ENCODE measurements around the gene ZNF766.
A peak's percentile ranks its signal among the peaks of the same experiment; 100 is the strongest.
"Not testable (repeated sequence)": the region's sequence is repeated elsewhere in the genome, so short reads cannot be mapped to it uniquely, and the experiment has no call there.

The ZNF766 gene

GRCh38 chr19:52277471-52277870 is 8.1 kb downstream of the ZNF766 start:
- DNase-seq: no peak

- DNase-seq: no peak
Measured at GRCh38 chr19:52286256-52286655, 16.9 kb downstream of the ZNF766 start.

GRCh38 chr19:52291781-52292180 is 22.4 kb downstream of the ZNF766 start:
- no peak for DNase-seq

GRCh38 chr19:52292946-52293345 is 23.6 kb downstream of the ZNF766 start:
- not testable (repeated sequence) for DNase-seq

GRCh38 chr19:52296400-52296772 is 27.0 kb downstream of the ZNF766 start:
- no peak for DNase-seq

- no peak for DNase-seq
Measured at GRCh38 chr19:52296773-52297600, 27.6 kb downstream of the ZNF766 start, which contains the start of gene ZNF480. TSS of gene ZNF480 (plus strand) at chr19:52297169. CDS start at chr19:52300413, 3,244 bp downstream.

- no peak for DNase-seq
Measured at GRCh38 chr19:52297601-52298364, 28.4 kb downstream of the ZNF766 start.

- DNase-seq: no peak
Measured at GRCh38 chr19:52307275-52307674, 37.9 kb downstream of the ZNF766 start.

GRCh38 chr19:52322429-52322828 is 53.0 kb downstream of the ZNF766 start:
- no peak for DNase-seq

GRCh38 chr19:52331757-52332156 is 62.4 kb downstream of the ZNF766 start:
- DNase-seq: no peak

- DNase-seq: no peak
Measured at GRCh38 chr19:52335768-52336116, 66.4 kb downstream of the ZNF766 start.

- DNase-seq: peak; percentile 2
Measured at GRCh38 chr19:52336117-52336790, 66.9 kb downstream of the ZNF766 start, which contains the start of gene ZNF610. TSS of gene ZNF610 (plus strand) at chr19:52336243. CDS start at chr19:52349173, 12,930 bp downstream.

GRCh38 chr19:52336791-52337381 is 67.5 kb downstream of the ZNF766 start:
- no peak for DNase-seq

- DNase-seq: not testable (repeated sequence)
Measured at GRCh38 chr19:52339022-52339421, 69.6 kb downstream of the ZNF766 start.

GRCh38 chr19:52343548-52343947 is 74.2 kb downstream of the ZNF766 start:
- DNase-seq: no peak

- no peak for DNase-seq
Measured at GRCh38 chr19:52345162-52345561, 75.8 kb downstream of the ZNF766 start.

Measured in NK-92 treated with Interleukin-12 subunit alpha and Interleukin-12 subunit beta, amount 100 ng/mL, for 24 hours (cell line).